Keratinocyte (primary cell): ENCODE data around the gene DAB1.

Experiments
- EZH2 ChIP-seq: IDR thresholded peaks from one replicate; pipeline ENCODE4 v1.6.1; 2012; ENCODE audit warnings: inconsistent platforms, mild to moderate bottlenecking, low read length, moderate library complexity
- TF ChIP-seq, protein P1 (sequence below), 3 experiments: IDR thresholded peaks in 1 of 3; conservative IDR thresholded peaks in 1 of 3; optimal IDR thresholded peaks in 1 of 3; 2 replicates in 2 of 3; 3 replicates in 1 of 3; pipeline versions ENCODE3 to v1.5.1; 2011; ENCODE audit warnings: low read length in 3 of 3, mild to moderate bottlenecking in 3 of 3, moderate library complexity in 2 of 3, control low read depth in 1 of 3, inconsistent platforms in 1 of 3; ENCODE audit not compliant: insufficient read depth in 2 of 3; ENCODE audit errors: extremely low read depth in 1 of 3

DNA sequence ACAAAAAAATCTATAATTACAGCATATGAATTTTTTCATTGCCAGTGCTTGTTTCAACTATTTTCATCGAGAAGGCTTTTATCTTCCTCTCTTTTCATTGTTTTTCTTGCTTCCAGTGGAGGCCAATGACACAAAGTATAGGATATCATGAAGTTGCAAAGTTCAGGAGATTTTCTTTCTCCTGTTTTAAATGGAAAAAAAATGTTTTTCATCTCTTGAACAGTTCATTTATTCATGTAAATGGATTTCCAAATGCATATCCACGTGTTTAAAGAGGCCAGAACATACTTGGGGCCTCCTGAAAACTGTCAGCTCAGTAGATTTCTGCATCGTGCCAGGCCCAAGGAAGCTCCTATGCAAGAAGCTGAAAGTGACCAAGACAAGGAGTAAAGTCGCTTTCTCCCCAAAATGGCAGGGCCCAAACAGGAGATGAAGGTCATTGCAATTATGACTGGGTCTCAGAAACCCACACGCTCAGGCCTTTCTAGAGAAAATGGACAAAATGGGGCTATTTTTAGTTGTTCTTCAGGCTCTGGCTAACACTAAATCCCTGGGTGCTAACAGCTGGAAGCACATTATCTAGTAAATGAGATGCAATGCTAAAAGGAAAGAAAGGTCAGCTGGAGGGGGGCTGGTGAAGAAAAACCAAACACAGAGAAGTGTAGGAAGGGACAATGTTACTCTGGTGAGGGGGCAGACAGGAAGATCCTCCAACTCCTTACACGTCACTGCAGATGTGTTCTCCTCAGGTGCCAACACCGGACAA is 321.1 kb downstream of the DAB1 start:
- TF ChIP-seq, protein P1, sequence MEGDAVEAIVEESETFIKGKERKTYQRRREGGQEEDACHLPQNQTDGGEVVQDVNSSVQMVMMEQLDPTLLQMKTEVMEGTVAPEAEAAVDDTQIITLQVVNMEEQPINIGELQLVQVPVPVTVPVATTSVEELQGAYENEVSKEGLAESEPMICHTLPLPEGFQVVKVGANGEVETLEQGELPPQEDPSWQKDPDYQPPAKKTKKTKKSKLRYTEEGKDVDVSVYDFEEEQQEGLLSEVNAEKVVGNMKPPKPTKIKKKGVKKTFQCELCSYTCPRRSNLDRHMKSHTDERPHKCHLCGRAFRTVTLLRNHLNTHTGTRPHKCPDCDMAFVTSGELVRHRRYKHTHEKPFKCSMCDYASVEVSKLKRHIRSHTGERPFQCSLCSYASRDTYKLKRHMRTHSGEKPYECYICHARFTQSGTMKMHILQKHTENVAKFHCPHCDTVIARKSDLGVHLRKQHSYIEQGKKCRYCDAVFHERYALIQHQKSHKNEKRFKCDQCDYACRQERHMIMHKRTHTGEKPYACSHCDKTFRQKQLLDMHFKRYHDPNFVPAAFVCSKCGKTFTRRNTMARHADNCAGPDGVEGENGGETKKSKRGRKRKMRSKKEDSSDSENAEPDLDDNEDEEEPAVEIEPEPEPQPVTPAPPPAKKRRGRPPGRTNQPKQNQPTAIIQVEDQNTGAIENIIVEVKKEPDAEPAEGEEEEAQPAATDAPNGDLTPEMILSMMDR (optimal IDR thresholded peaks at IDR 0.05 in 1 of 3, IDR thresholded peaks at IDR 0.05 in 1 of 3, conservative IDR thresholded peaks at IDR 0.05 in 1 of 3; ENCODE audit: extremely low read depth in 1 of 3, insufficient read depth in 2 of 3, low read length in 3 of 3): no peak
- no peak for TF ChIP-seq EZH2
